ENCODE data around the gene ATF6B.

The ATF6B gene

GRCh38 chr6:32168807-32169591, 41.0 kb upstream of the ATF6B start:
- no peak for DNase-seq

GRCh38 chr6:32168350-32168749, 40.3 kb upstream of the ATF6B start:
- Histone ChIP-seq H3K4me1 (ENCODE audit: control insufficient read depth, insufficient read depth, low read length, poor library complexity, severe bottlenecking) (peaks cover 3% of the 10 kb centered on the region), H3K36me3 (ENCODE audit: control insufficient read depth, insufficient read depth, low read length) (peaks cover 23% of the 10 kb centered on the region), H3K9me3 (ENCODE audit: control insufficient read depth, low read length) (no peaks in the 10 kb centered on the region), H3K4me3 (ENCODE audit: insufficient read depth, low read depth, low read length, poor library complexity, severe bottlenecking) (no peak overlapping the region), H3K27ac (ENCODE audit: insufficient read depth, low read length, poor library complexity, severe bottlenecking) (no peak overlapping the region), H3K27me3 (replicated peaks; ENCODE audit: control insufficient read depth, insufficient read depth, low read length, poor library complexity, severe bottlenecking) (no peaks in the 10 kb centered on the region)
- no peak for DNase-seq

More at GRCh38 chr6:32168807-32169591, 41.0 kb upstream of the ATF6B start:
- H3K9me3 ChIP-seq (ENCODE audit: control insufficient read depth, low read length) = no peaks in the 10 kb centered on the region
- H3K4me3 ChIP-seq (ENCODE audit: insufficient read depth, low read depth, low read length, poor library complexity, severe bottlenecking) = no peak overlapping the region
- H3K27ac ChIP-seq (ENCODE audit: insufficient read depth, low read length, poor library complexity, severe bottlenecking) = no peak overlapping the region
- no peaks in the 10 kb centered on the region for H3K27me3 ChIP-seq (replicated peaks; ENCODE audit: control insufficient read depth, insufficient read depth, low read length, poor library complexity, severe bottlenecking)
- peaks cover 3% of the 10 kb centered on the region for H3K4me1 ChIP-seq (ENCODE audit: control insufficient read depth, insufficient read depth, low read length, poor library complexity, severe bottlenecking)
- H3K36me3 ChIP-seq (ENCODE audit: control insufficient read depth, insufficient read depth, low read length) = peaks cover 23% of the 10 kb centered on the region

- Histone ChIP-seq H3K36me3 (ENCODE audit: control insufficient read depth, insufficient read depth, low read length) (peaks cover 23% of the 10 kb centered on the region), H3K27me3 (replicated peaks; ENCODE audit: control insufficient read depth, insufficient read depth, low read length, poor library complexity, severe bottlenecking) (no peaks in the 10 kb centered on the region), H3K4me3 (ENCODE audit: insufficient read depth, low read depth, low read length, poor library complexity, severe bottlenecking) (no peak overlapping the region), H3K4me1 (ENCODE audit: control insufficient read depth, insufficient read depth, low read length, poor library complexity, severe bottlenecking) (peaks cover 3% of the 10 kb centered on the region), H3K9me3 (ENCODE audit: control insufficient read depth, low read length) (no peaks in the 10 kb centered on the region), H3K27ac (ENCODE audit: insufficient read depth, low read length, poor library complexity, severe bottlenecking) (no peak overlapping the region)
- DNase-seq = no peak
These were observed 39.8 kb upstream of the ATF6B start for GRCh38 chr6:32167761-32168262.

- no peaks in the 10 kb centered on the region for H3K9me3 ChIP-seq (ENCODE audit: control insufficient read depth, low read length)
- no peak overlapping the region for H3K27ac ChIP-seq (ENCODE audit: insufficient read depth, low read length, poor library complexity, severe bottlenecking)
- H3K4me1 ChIP-seq (ENCODE audit: control insufficient read depth, insufficient read depth, low read length, poor library complexity, severe bottlenecking) = peaks cover 3% of the 10 kb centered on the region
- H3K36me3 ChIP-seq (ENCODE audit: control insufficient read depth, insufficient read depth, low read length) = peaks cover 23% of the 10 kb centered on the region
- DNase-seq = no peak
- no peaks in the 10 kb centered on the region for H3K27me3 ChIP-seq (replicated peaks; ENCODE audit: control insufficient read depth, insufficient read depth, low read length, poor library complexity, severe bottlenecking)
- H3K4me3 ChIP-seq (ENCODE audit: insufficient read depth, low read depth, low read length, poor library complexity, severe bottlenecking) = no peak overlapping the region
These were observed 39.2 kb upstream of the ATF6B start for GRCh38 chr6:32167154-32167760.

- DNase-seq = no peak
- Histone ChIP-seq H3K4me1 (ENCODE audit: control insufficient read depth, insufficient read depth, low read length, poor library complexity, severe bottlenecking) (peaks cover 3% of the 10 kb centered on the region), H3K27me3 (replicated peaks; ENCODE audit: control insufficient read depth, insufficient read depth, low read length, poor library complexity, severe bottlenecking) (no peaks in the 10 kb centered on the region), H3K36me3 (ENCODE audit: control insufficient read depth, insufficient read depth, low read length) (peaks cover 23% of the 10 kb centered on the region), H3K9me3 (ENCODE audit: control insufficient read depth, low read length) (no peaks in the 10 kb centered on the region), H3K27ac (ENCODE audit: insufficient read depth, low read length, poor library complexity, severe bottlenecking) (no peak overlapping the region), H3K4me3 (ENCODE audit: insufficient read depth, low read depth, low read length, poor library complexity, severe bottlenecking) (no peak overlapping the region)
These were observed 38.5 kb upstream of the ATF6B start for GRCh38 chr6:32166411-32167061.

GRCh38 chr6:32164295-32164694, 36.2 kb upstream of the ATF6B start, which contains the start of gene EGFL8:
TSS of gene EGFL8 (plus strand) at chr6:32164595. CDS start at chr6:32166166, 1,571 bp downstream.
- no peaks in the 10 kb centered on the region for H3K27me3 ChIP-seq (replicated peaks; ENCODE audit: control insufficient read depth, insufficient read depth, low read length, poor library complexity, severe bottlenecking)
- no peak within 1 kb of the TSS for H3K27ac ChIP-seq (ENCODE audit: insufficient read depth, low read length, poor library complexity, severe bottlenecking)
- no peaks in the 10 kb centered on the region for H3K4me1 ChIP-seq (ENCODE audit: control insufficient read depth, insufficient read depth, low read length, poor library complexity, severe bottlenecking)
- DNase-seq = no peak
- H3K4me3 ChIP-seq (ENCODE audit: insufficient read depth, low read depth, low read length, poor library complexity, severe bottlenecking) = no peak within 1 kb of the TSS
- H3K9me3 ChIP-seq (ENCODE audit: control insufficient read depth, low read length) = no peaks in the 10 kb centered on the region
- peaks cover 10% of the 10 kb centered on the region for H3K36me3 ChIP-seq (ENCODE audit: control insufficient read depth, insufficient read depth, low read length)

- no peaks in the 10 kb centered on the region for H3K27me3 ChIP-seq (replicated peaks; ENCODE audit: control insufficient read depth, insufficient read depth, low read length, poor library complexity, severe bottlenecking)
- no peak for DNase-seq
- H3K36me3 ChIP-seq (ENCODE audit: control insufficient read depth, insufficient read depth, low read length) = peaks cover 4% of the 10 kb centered on the region
- no peak overlapping the region for H3K27ac ChIP-seq (ENCODE audit: insufficient read depth, low read length, poor library complexity, severe bottlenecking)
- H3K4me1 ChIP-seq (ENCODE audit: control insufficient read depth, insufficient read depth, low read length, poor library complexity, severe bottlenecking) = no peaks in the 10 kb centered on the region
- H3K9me3 ChIP-seq (ENCODE audit: control insufficient read depth, low read length) = no peaks in the 10 kb centered on the region
- no peak overlapping the region for H3K4me3 ChIP-seq (ENCODE audit: insufficient read depth, low read depth, low read length, poor library complexity, severe bottlenecking)
These were observed 35.7 kb upstream of the ATF6B start for GRCh38 chr6:32163559-32164258.

GRCh38 chr6:32158052-32158451, 30.0 kb upstream of the ATF6B start:
- Histone ChIP-seq H3K27ac (ENCODE audit: insufficient read depth, low read length, poor library complexity, severe bottlenecking) (no peak overlapping the region), H3K4me3 (ENCODE audit: insufficient read depth, low read depth, low read length, poor library complexity, severe bottlenecking) (no peak overlapping the region), H3K4me1 (ENCODE audit: control insufficient read depth, insufficient read depth, low read length, poor library complexity, severe bottlenecking) (peaks cover 14% of the 10 kb centered on the region), H3K9me3 (ENCODE audit: control insufficient read depth, low read length) (no peaks in the 10 kb centered on the region), H3K36me3 (ENCODE audit: control insufficient read depth, insufficient read depth, low read length) (no peaks in the 10 kb centered on the region), H3K27me3 (replicated peaks; ENCODE audit: control insufficient read depth, insufficient read depth, low read length, poor library complexity, severe bottlenecking) (no peaks in the 10 kb centered on the region)
- DNase-seq = no peak

- DNase-seq = no peak
- Histone ChIP-seq H3K4me1 (ENCODE audit: control insufficient read depth, insufficient read depth, low read length, poor library complexity, severe bottlenecking) (peaks cover 14% of the 10 kb centered on the region), H3K4me3 (ENCODE audit: insufficient read depth, low read depth, low read length, poor library complexity, severe bottlenecking) (no peak overlapping the region), H3K9me3 (ENCODE audit: control insufficient read depth, low read length) (no peaks in the 10 kb centered on the region), H3K27me3 (replicated peaks; ENCODE audit: control insufficient read depth, insufficient read depth, low read length, poor library complexity, severe bottlenecking) (no peaks in the 10 kb centered on the region), H3K36me3 (ENCODE audit: control insufficient read depth, insufficient read depth, low read length) (no peaks in the 10 kb centered on the region), H3K27ac (ENCODE audit: insufficient read depth, low read length, poor library complexity, severe bottlenecking) (no peak overlapping the region)
These were observed 28.8 kb upstream of the ATF6B start for GRCh38 chr6:32156891-32157290.
